IPS-18a (cell line): Measurements from ENCODE around the gene RMDN2.

Source experiments
- H3K27ac ChIP-seq: one replicate; pipeline ENCODE4 v1.5.1; 2013; ENCODE audit warnings: low read length
- H3K27me3 ChIP-seq: one replicate; pipeline ENCODE4 v1.6.1; 2013; ENCODE audit warnings: mild to moderate bottlenecking, low read length; ENCODE audit not compliant: control insufficient read depth, insufficient read depth
- H3K36me3 ChIP-seq: one replicate; pipeline ENCODE4 v1.6.1; 2013; ENCODE audit warnings: low read depth, low read length; ENCODE audit not compliant: control insufficient read depth
- H3K4me1 ChIP-seq: one replicate; pipeline ENCODE4 v1.6.1; 2013; ENCODE audit warnings: low read depth, low read length; ENCODE audit not compliant: control insufficient read depth
- H3K4me3 ChIP-seq: one replicate; pipeline ENCODE4 v1.5.1; 2013; ENCODE audit warnings: low read length
- H3K9ac ChIP-seq: one replicate; pipeline ENCODE4 v1.6.1; 2013; ENCODE audit warnings: mild to moderate bottlenecking, low read length, moderate library complexity
- H3K9me3 ChIP-seq: one replicate; pipeline ENCODE4 v1.6.1; 2013; ENCODE audit warnings: low read depth, low read length; ENCODE audit not compliant: control insufficient read depth

RMDN2 gene

DNA sequence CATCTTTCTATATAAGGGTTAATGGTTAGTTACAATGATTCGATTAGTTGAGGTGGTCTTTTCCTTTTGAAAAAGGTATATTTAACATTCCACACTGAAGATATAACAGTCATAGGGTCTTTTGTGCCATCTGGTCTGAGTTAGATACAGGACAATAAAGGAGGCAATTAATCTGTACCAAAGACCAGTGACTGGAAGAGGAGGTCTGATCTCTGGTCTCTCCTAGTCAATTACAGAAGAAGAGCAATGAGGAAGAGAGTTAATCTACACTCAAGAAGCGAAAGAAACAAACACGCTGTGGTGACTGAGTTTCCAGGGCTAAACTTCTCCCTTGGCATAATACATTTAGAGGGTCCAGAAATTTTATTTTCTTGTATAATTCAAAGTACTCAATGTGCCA lies 20.7 kb upstream of the RMDN2 start:
- no peak overlapping the region for H3K4me3 ChIP-seq
- no peaks in the 10 kb centered on the region for H3K27me3 ChIP-seq
- no peaks in the 10 kb centered on the region for H3K4me1 ChIP-seq
- H3K36me3 ChIP-seq: no peaks in the 10 kb centered on the region
- no peak overlapping the region for H3K9ac ChIP-seq
- no peak overlapping the region for H3K27ac ChIP-seq
- no peaks in the 10 kb centered on the region for H3K9me3 ChIP-seq

- no peak overlapping the region for H3K9ac ChIP-seq
These were observed 20.1 kb upstream of the RMDN2 start for GRCh38 chr2:37904993-37905392.

DNA sequence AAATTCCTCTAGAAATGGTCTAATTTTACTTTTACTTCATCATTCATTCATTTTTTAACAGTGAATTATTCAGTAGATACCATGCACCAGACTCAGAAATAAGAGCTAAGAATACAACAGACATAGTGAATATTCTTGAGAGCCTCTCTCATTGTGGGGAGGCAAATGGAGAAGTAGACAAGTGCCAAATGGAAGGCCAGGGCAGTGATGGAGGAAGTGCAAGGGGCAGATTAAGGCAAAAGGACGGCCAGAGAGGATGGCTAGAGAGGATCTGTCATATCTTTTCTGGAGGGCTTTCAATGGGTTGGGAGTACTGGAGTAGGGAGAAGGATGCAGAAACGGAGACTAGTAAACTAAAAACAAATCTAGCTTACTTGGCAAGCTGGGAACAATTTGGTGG lies 19.0 kb upstream of the RMDN2 start:
- Histone ChIP-seq H3K36me3 (no peaks in the 10 kb centered on the region), H3K27ac (no peak overlapping the region), H3K4me1 (no peaks in the 10 kb centered on the region), H3K27me3 (no peaks in the 10 kb centered on the region), H3K4me3 (no peak overlapping the region), H3K9me3 (no peaks in the 10 kb centered on the region), H3K9ac (no peak overlapping the region)

More at GRCh38 chr2:37904993-37905392, 20.1 kb upstream of the RMDN2 start:
- Histone ChIP-seq H3K9me3 (no peaks in the 10 kb centered on the region), H3K36me3 (no peaks in the 10 kb centered on the region), H3K27me3 (no peaks in the 10 kb centered on the region), H3K4me3 (no peak overlapping the region), H3K4me1 (no peaks in the 10 kb centered on the region), H3K27ac (no peak overlapping the region)

DNA sequence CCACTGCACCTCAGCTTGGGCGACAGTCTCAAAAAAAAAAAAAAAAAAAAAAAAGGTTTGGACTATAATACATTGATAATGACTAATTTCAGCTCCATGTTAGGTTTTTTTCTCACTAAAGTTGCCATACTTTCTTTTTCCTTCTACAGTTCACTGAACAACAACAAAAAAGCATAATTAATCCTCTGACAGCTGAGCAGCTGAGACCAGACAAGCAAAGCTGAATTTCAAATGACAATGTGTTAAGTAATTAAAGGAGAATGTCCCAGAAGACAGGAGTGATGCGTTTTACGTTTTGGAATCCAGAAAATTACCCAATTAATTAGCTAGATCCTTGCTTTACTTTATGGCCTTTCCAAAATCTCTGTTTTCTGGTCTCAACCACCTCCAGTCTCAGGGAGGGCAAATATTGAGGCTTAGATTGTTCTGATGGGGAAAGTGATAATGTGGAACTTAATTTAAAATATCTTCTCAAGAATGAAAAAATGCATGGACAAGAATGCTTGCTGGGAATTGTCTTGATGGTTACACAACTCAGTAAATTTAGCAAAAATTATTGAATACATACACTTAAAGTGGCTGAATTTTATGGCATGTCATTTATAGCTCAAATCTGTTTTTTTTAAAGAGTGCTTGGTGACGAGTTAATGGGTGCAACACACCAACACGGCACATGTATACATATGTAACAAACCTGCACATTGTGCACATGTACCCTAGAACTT lies 17.4 kb upstream of the RMDN2 start:
- no peaks in the 10 kb centered on the region for H3K36me3 ChIP-seq
- no peak overlapping the region for H3K27ac ChIP-seq
- no peak overlapping the region for H3K9ac ChIP-seq
- H3K4me1 ChIP-seq: no peaks in the 10 kb centered on the region
- no peaks in the 10 kb centered on the region for H3K27me3 ChIP-seq
- no peaks in the 10 kb centered on the region for H3K9me3 ChIP-seq
- H3K4me3 ChIP-seq: no peak overlapping the region

DNA sequence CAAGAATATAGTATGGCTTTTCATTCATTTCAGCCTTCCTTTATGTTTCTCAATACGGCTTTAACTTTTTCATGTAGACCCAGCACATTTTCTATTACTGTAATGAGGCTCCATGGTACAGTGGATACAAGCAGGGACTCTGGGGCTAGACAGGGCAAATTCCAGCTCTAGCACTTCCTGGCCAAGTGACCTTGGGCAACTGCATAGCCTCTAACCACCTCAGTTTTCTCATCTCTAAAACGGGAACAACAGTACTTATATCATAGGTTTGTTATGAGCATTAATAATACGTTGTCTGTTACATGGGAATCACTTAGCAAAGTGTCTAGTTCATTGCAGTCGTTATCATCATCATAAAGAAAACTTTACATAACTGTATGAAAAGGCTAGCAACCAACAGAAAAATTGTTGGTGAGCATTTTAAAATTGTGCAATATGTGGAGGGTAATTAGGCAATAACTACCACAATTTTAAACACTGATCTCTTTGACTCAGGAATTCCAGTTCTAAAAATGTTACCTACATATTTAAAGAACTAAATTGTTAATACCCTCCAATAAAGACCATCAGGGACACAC lies 13.7 kb upstream of the RMDN2 start:
- H3K36me3 ChIP-seq: no peaks in the 10 kb centered on the region
- H3K9me3 ChIP-seq: no peaks in the 10 kb centered on the region
- H3K4me3 ChIP-seq: no peak overlapping the region
- H3K9ac ChIP-seq: no peak overlapping the region
- no peak overlapping the region for H3K27ac ChIP-seq
- no peaks in the 10 kb centered on the region for H3K4me1 ChIP-seq
- no peaks in the 10 kb centered on the region for H3K27me3 ChIP-seq

DNA sequence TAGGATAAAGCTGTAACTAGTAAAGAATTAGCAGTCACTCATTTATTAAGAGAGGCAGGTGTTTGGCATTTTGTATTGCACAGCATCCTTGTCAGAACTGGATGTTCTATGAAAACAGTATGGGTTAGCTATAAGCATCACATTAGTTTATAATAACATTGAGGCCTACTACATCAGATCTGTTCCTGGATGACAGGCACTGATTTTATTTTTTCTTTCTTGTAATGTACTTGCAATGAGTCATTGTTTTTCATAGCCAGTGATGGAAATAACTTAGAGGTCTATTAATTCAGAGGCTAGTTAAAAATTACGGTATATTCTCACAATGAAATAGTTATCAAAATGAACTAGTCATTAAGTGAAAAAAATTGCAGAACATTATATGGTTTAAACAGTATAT lies 13.0 kb upstream of the RMDN2 start:
- Histone ChIP-seq H3K9ac (no peak overlapping the region), H3K27ac (no peak overlapping the region), H3K36me3 (no peaks in the 10 kb centered on the region), H3K4me1 (no peaks in the 10 kb centered on the region), H3K4me3 (no peak overlapping the region), H3K9me3 (no peaks in the 10 kb centered on the region), H3K27me3 (no peaks in the 10 kb centered on the region)

- Histone ChIP-seq H3K27ac (no peak overlapping the region), H3K36me3 (no peaks in the 10 kb centered on the region), H3K4me3 (no peak overlapping the region), H3K9me3 (no peaks in the 10 kb centered on the region), H3K27me3 (no peaks in the 10 kb centered on the region), H3K9ac (no peak overlapping the region), H3K4me1 (no peaks in the 10 kb centered on the region)
These were observed 12.5 kb upstream of the RMDN2 start for GRCh38 chr2:37912616-37913015.

DNA sequence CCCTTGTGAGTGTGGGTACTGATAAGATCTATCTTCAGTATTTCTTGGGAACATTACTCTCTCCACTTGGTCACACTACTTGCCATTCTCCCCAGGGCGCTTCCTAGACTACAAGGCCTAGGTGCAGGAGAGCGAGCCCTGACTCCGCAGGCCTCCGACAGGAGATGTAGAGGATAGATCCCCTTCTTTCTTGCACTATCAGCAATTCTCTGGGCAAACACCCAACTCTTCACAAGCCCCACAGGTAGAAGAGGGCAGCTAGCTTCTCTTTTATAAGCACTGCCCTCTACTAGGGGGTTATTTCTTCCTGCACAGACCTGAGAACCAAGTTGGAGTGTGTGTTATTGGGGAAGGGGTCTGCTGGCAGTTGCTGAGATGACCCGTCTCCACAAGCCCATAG lies 10.7 kb upstream of the RMDN2 start:
- no peaks in the 10 kb centered on the region for H3K9me3 ChIP-seq
- H3K36me3 ChIP-seq: no peaks in the 10 kb centered on the region
- H3K27ac ChIP-seq: no peak overlapping the region
- H3K4me1 ChIP-seq: no peaks in the 10 kb centered on the region
- H3K27me3 ChIP-seq: no peaks in the 10 kb centered on the region
- no peak overlapping the region for H3K9ac ChIP-seq
- H3K4me3 ChIP-seq: no peak overlapping the region

GRCh38 chr2:37915773-37916172 lies 9.3 kb upstream of the RMDN2 start:
- H3K9me3 ChIP-seq: no peaks in the 10 kb centered on the region
- no peak overlapping the region for H3K4me3 ChIP-seq
- no peak overlapping the region for H3K27ac ChIP-seq
- no peaks in the 10 kb centered on the region for H3K36me3 ChIP-seq
- H3K9ac ChIP-seq: no peak overlapping the region
- no peaks in the 10 kb centered on the region for H3K4me1 ChIP-seq
- H3K27me3 ChIP-seq: no peaks in the 10 kb centered on the region

GRCh38 chr2:37916512-37917082 lies 8.5 kb upstream of the RMDN2 start:
- no peak overlapping the region for H3K9ac ChIP-seq
- H3K9me3 ChIP-seq: no peaks in the 10 kb centered on the region
- no peaks in the 10 kb centered on the region for H3K4me1 ChIP-seq
- no peak overlapping the region for H3K27ac ChIP-seq
- H3K4me3 ChIP-seq: no peak overlapping the region
- no peaks in the 10 kb centered on the region for H3K36me3 ChIP-seq
- no peaks in the 10 kb centered on the region for H3K27me3 ChIP-seq

DNA sequence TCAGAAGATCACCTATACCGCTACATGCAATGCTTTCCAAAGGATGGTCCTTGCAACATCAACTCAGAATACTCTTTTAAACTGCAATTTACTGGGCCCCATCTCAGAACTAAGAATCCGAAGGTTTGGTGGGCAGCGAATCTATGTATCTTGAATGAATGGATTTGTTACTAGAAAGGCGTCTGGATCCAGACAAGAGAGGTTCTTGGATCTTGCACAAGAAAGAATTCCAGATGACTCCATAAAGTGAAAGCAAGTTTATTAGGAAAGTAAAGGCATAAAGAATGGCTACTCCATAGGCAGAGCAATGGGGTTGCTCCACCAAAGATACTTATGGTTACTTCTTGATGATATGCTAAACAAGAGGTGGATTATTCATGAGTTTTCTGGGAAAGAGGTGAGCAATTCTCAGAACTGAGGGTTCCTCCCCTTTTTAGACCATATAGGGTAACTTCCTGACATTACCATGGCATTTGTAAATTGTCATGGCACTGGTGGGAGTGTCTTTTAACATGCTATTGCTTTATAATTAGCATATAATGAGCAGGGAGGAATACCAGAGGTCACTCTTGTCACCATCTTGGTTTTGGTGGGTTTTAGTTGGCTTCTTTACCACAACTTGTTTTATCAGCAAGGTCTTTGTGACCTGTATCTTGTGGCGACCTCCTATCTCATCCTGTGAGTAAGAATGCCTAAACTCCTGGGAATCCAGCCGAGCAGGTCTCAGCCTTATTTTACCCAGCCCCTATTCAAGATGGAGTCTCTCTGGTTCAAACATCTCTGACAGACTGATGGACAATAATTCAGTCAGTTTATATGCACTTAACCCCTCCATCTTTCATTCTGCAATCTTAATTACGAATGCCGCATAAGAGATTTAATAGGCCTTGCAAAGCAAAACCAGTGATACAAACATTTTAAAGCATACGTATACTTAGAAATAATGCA lies 7.5 kb upstream of the RMDN2 start:
- no peak overlapping the region for H3K27ac ChIP-seq
- H3K9ac ChIP-seq: no peak overlapping the region
- H3K4me3 ChIP-seq: no peak overlapping the region
- H3K9me3 ChIP-seq: no peaks in the 10 kb centered on the region
- H3K36me3 ChIP-seq: no peaks in the 10 kb centered on the region
- no peaks in the 10 kb centered on the region for H3K4me1 ChIP-seq
- H3K27me3 ChIP-seq: peaks cover 3% of the 10 kb centered on the region
